ENCODE results near the gene TFF1.

The TFF1 gene

DNA sequence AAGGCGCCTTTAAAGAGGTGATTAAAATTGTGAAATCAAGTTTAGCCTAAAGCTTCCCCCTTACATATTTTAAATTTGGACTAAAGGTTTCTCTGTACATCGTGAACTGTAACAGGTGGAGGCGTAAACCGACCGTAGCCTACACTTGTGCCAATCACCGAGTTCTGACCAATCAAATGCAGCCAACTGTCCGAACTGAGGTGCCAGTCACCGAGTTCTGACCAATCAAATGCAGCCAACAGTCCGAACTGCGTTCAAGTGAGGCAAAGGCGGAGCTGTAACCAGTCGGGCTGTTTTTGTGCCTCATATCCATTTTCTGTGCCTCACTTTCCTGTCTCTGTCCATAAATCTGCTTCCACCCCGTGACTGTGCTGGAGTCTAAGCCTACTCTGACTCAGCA lies 7.4 kb downstream of the TFF1 start:
- no peak for DNase-seq

DNA sequence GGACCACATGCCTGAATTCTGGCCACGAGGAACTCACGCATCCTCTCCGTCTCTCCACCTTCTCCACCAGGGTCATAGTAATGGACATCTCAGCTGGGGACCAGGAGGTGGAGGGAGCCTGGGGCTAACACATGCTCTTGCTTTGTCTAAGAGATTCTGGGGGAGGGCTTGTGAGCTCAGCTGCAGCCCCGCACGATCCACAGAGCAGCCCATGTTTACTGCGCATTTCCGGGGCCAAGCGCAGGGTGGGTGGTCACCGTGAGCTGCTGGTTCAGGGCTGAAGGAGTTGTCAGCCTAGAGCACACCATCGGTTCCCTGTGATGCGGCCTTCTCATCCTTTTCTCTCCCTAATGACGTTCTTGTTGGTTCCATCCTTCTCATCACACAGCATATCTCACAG lies 8.1 kb downstream of the TFF1 start:
- DNase-seq, result no peak

DNA sequence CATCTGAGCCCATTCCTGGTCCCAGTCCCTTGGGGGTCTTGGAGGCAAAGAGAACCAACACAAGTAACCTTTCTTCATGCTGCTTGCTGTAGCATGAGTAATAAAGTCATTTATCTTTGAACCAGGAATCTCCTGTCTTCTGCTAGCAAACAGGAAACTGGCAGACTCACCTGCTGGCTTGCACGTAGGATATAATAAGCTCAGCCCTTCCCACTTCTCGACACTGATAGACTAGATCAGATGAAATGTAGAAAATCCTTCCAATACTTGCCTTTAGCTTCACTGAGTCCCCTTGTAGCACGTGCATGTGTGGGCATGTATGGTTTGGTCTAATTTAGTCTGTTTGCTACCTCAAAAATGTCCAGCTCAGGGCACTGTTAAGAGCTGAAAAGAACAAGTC lies 9.0 kb downstream of the TFF1 start:
- no peak for DNase-seq

- no peak for DNase-seq
Observed at GRCh38 chr21:42356650-42357049, 9.7 kb downstream of the TFF1 start.

DNA sequence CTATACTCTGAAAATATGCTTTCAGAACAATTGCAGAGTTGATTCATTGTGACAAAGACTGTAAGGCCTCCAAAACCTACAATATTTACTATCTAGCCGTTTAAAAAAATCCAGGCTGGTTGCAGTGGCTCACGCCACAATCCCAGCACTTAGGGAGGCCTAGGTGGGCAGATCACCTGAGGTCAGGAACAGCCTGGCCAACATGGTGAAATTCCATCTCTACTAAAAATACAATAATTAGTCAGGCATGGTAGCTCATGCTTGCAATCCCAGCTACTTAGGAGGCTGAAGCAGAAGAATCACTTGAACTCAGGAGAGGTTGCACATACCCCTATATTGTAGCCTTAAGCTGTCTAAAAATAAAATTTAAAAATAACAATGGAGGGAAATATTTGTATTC lies 10.3 kb downstream of the TFF1 start:
- DNase-seq, result no peak

DNA sequence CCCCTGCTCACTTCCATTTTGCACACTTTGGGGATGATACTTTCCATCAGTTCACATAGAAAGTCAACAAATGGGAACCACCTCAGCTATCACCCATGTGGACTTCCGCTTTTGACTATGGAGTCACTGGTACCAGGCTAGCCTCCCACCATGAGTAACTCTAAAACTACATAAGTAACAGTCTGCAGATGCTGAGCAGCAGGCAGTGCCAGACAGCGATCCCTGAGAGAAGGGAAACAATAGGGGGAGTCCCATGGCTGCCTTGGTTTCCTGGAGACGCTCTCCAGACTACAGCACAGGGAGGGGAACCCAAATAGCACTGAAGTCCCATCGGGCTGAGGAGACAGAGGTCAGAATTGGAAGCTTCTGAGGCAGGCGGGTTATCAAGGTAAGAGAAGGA lies 12.7 kb downstream of the TFF1 start:
- no peak for DNase-seq

- no peak for DNase-seq
Observed at GRCh38 chr21:42352441-42353095, 13.8 kb downstream of the TFF1 start.

DNA sequence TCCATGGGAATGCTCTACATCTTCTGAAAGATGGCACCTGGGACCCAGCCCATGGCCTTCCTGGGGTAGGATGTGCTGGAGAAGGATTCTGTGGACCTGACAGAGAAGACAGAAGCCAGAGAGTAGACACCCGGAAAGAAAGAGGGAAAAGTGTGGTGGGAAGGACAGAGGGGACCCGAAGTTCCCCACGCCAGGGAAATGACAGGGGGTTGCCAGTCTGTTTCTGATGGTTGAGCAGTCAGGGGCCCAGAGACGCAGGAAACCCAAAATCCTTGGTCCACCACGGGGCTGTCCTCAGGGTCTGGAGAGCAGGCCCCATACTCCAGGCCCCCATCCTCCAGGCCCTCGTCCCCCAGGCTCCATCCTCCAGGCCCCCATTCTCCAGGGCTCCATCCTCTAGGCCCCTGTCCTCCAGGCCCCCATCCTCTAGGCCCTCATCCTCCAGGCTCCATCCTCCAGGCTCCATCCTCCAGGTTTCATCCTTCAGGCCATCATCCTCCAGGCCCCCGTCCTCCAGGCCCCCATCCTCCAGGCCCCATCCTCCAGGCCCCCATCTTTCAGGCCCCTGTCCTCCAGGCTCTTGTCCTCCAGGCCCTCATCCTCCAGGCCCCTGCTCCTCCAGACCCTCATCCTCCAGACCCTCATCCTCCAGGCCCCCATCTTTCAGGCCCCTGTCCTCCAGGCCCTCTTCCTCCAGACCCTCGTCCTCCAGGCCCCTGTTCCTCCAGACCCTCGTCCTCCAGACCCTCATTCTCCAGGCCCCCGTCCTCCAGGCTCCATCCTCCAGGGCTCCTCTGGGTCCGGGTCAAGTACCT lies 14.5 kb downstream of the TFF1 start:
- DNase-seq, result no peak

GRCh38 chr21:42350927-42351426 lies 15.4 kb downstream of the TFF1 start, which contains the start of gene TFF2:
Gene TFF2, minus strand, starts transcription at chr21:42350994. Its CDS starts 37 bp downstream, at chr21:42350957.
- no peak for DNase-seq

DNA sequence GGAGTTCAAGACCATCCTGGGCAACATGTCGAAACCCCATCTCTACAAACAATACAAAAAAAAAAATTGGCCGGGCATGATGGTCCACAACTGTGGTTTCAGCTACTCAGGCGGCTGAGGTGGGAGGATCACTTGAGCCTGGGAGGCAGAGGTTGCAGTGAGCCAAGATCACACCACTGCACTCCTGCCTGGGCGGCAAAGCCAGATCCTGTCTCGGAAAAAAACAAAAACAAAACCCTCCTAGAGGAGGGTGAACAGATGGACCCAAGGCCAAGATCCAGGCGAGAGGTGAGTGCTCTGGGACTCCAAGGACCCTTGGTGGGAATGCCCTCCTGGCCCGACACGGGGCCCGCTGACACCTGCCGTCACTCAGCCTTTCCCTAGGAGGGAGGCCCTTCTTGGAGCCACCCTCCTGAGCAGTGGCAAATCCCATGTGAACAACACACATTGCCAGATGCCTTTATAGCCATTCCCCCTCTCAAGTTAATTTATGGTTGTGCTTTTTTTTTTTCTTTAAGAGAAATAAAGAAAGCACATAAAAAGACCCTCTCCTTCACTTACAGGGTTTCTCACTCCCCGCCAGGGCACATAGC lies 15.9 kb downstream of the TFF1 start:
- no peak for DNase-seq

DNA sequence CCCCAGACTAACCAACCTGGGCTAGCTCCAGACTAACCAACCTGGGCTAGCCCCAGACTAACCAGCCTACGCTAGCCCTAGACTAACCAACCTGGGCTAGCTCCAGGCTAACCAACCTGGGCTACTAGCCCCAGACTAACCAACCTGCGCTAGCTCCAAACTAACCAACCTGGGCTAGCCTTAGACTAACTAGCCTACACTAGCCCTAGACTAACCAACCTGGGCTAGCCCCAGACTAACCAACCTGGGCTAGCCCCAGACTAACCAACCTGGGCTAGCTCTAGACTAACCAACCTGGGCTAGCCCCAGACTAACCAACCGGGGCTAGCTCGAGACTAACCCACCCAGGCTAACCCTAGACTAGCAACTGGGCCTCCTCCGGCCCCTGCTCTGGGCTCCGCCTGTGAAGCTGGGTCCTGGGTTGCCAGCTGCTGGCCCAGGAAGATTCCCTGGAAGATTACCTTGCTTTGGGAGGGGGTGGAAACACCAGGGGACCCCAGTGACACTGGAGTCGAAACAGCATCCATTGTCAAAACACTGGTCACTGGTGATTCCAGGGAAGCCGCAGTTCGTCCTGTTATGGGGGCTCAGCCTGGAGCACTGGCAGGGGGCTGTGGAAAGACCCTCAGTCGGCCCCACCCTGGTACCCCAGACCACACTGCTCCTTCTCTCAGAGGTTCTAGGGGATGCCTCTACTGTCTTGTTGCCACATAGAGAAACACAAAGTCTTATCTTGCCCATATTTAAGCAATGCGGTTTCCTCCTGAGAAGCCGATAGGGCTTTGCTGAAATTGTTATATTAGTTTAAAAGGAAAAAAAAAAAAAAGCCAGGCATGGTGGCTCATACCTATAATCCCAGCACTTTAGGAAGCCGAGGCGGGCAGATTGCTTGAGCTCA lies 16.7 kb downstream of the TFF1 start:
- DNase-seq, result no peak

DNA sequence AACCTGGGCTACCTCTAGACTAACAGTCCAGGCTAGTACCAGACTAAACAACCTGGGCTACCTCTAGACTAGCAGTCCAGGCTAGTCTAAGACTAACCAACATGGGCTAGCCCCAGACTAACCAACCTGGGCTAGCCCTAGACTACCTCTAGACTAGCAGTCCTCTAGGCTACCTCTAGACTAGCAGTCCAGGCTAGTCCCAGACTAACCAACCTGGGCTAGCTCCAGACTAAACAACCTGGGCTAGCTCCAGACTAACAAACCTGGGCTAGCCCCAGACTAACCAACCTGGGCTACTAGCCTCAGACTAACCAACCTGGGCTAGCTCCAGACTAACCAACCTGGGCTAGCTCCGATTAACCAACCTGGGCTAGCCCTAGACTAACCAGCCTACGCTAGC lies 17.6 kb downstream of the TFF1 start:
- DNase-seq, result no peak

- DNase-seq, result no peak
Observed at GRCh38 chr21:42347601-42348327, 18.6 kb downstream of the TFF1 start.

- DNase-seq, result no peak
Observed at GRCh38 chr21:42346866-42347600, 19.3 kb downstream of the TFF1 start.

- DNase-seq, result no peak
Observed at GRCh38 chr21:42346441-42346840, 19.9 kb downstream of the TFF1 start.

- DNase-seq, result no peak
Observed at GRCh38 chr21:42344631-42345030, 21.7 kb downstream of the TFF1 start.

DNA sequence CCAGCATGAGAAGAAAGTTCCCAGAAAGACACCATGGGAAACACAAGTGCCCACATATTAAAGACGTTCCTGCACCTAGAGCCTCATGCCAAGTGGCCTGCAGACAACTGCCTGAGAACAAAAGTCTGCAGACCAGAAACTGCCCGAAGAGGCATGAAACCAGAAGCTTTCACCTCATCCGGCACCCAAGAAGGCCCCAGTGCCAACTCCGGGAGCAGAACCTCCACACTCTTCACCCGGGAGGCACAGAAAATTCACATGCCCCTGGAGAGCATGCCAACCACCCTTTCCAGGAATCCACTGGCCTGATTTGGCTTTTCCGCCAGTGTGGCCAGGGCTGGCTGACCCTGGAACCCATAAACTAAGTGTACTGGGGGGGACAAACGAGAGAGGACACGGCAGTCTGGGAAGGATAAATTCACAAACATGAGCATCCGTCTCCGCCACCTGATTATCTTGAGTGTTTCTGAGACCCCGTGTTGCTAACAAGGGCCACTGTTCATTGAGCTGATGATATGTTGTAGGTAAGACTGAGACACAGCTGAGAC lies 22.3 kb downstream of the TFF1 start:
- no peak for DNase-seq

DNA sequence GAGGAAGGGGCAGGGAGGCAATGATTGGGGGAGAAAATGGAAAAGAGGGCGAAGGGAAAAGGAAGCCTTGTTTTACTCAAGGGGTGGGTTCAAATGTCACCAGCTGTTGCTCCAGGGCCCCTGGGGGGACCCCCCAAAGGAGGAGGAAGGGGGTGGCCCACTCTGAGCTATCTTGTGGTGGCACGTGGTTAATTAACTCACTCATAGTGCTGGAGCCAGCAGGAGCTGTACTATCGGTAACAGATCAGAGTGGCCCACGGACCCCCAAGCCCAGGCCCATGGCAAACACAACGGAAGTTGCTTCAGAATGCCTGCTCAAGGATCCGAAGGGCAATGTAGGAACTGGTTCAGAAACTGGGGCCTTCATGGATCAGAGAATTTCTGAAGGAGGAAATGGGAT lies 22.8 kb downstream of the TFF1 start:
- no peak for DNase-seq

DNA sequence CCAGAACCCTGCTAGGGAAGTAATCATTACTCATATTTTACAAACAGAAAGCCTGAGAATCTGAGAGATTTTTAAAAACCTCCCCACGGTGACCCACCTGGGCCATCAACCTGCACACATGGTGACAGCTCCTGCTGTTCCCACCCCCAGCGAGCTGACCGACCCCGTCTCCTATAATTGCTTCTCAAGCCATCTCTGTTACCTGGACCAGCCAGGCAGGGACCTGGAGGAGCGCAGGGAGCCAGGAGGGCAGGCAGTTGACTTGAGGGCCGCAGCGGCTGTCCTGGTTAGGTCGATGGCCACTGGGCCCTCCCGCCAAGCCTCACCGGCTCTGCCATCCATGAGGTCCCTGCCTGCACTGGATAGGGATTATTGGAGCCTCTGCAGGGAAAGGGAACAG lies 23.2 kb downstream of the TFF1 start:
- no peak for DNase-seq

GRCh38 chr21:42341776-42342542 lies 24.4 kb downstream of the TFF1 start:
- DNase-seq, result no peak

All from CD4-positive, alpha-beta T cell treated with Interleukin-6 for 4 hours (primary cell).